Tongue (tissue), 2 donors: ENCODE measurements around the gene SREBF1. TPM values are rescaled to one million over a fixed set of nuclear protein-coding genes. Genes with fewer than 3 reads are reported as not detected.
A peak's percentile ranks its signal among the peaks of the same experiment; 100 is the strongest.

Source experiments
- DNase-seq: peaks from one replicate; pipeline ENCODE4 v3.0.0-alpha.2; 2015
- total RNA-seq: library from RNA; depleted of rRNA; stranded (reverse); fragments of >200 nt; gene quantifications from one replicate; pipeline ENCODE4 v1.2.3, GENCODE V29; 2014

SREBF1 gene
- total RNA-seq, 1 donor from 2014 or later: 52.7 TPM

DNA sequence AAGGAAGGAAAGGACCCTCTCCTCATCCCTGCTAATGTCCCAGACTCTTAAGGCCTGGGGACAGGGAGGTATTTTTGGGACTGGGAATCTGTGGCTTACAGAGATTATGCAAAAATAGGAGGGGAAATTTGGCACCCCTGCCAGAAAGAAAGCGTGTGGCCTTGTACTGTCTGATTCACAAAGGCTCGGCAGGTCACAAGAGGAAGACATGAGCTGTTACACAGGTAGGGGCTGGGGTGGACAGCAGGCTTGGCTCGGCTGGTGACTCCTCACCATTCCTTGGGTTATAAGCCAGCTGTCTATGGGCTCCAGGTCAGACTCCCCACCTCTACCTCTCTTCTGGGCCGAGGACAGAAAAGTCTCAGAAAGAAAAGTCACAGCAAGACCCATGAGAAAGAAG, 20.7 kb upstream of the SREBF1 start:
- no peak for DNase-seq

DNA sequence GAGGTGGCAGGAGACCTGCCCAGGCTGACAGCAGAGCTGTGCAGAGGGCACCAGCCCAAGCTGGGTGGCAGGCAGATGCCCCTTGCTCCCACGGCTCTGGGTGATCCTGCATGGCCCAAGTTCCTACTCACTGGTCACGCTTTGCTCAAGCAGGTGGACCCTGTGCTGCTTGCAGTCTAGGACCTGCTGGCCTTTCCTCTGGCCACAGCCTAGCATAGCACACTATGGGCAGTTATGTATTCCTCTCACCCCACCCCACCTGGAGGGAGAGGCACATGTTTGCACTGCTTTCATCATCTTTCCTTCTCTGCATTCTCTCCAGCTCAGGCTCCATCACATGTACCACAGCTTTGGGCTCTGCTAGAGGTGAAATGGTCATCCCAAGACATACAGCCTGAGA, 19.6 kb upstream of the SREBF1 start:
- no peak for DNase-seq

DNA sequence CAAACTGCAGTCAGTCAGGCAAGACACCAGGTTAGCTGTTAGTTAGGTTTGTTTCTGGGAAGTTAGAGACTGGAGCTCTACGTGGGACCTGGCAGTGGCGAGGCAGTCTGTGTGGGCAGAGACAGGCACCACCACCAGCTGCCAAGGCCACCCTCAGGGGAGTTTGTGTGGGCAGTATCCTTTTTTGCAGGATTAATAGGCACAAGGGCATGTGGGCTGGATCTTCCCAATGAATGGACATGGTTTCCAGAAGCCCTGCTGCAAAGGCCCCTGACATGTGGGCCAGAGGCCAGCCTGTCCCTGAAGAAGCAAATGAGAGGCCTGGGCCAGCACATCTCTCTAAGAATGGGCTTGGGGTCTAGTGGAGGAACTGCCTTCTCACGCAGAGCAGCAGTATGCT, 19.2 kb upstream of the SREBF1 start:
- no peak for DNase-seq

DNA sequence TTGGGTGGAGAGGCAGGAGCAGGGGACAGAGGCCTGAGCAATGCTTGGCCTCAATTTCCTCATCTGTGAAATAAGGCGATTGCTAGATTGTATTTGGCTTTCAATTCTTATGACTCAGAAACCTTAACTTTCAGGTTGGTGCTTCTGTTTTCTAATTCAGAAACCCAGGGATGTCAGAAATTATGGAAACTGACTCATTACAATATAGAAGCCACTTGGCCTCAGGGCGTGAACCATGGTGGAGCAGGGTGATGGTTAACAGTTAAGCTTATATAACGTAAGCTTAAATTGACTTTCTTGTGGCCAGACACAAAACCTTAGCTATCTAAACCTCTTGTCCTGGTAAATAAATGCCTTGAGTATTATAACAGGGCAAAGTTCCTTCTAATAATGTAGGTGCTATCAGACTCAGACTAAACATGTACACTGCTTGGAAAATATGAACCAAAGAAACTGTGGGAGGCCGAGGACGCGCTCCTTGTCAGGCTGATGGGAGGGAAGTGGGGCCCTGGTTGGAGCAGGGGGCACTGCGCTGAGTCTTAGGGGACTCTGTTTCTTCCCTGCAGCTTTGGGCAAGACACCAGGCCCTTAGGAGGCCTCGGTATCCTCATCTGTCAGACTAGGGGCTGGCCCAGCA, 17.1 kb upstream of the SREBF1 start:
- no peak for DNase-seq

DNA sequence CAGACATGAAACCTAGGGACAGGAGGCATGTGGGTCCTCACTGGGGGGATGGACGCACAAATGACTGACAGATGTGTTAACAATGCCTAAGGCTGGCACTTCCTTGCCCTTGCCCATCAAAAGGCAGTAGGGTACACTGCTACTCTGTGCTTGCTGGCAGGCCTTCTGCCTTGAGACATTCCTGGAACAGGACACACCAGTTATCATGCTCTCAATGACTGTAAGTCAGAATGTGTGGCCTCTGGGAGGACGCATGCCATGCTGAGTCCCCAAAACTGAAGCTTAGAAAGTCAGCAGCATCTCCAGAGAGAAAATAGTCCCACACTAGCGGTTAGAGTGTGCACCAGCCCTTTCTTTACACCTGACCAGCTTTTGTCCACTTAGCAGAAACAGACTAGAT, 16.1 kb upstream of the SREBF1 start:
- DNase-seq: no peak

DNA sequence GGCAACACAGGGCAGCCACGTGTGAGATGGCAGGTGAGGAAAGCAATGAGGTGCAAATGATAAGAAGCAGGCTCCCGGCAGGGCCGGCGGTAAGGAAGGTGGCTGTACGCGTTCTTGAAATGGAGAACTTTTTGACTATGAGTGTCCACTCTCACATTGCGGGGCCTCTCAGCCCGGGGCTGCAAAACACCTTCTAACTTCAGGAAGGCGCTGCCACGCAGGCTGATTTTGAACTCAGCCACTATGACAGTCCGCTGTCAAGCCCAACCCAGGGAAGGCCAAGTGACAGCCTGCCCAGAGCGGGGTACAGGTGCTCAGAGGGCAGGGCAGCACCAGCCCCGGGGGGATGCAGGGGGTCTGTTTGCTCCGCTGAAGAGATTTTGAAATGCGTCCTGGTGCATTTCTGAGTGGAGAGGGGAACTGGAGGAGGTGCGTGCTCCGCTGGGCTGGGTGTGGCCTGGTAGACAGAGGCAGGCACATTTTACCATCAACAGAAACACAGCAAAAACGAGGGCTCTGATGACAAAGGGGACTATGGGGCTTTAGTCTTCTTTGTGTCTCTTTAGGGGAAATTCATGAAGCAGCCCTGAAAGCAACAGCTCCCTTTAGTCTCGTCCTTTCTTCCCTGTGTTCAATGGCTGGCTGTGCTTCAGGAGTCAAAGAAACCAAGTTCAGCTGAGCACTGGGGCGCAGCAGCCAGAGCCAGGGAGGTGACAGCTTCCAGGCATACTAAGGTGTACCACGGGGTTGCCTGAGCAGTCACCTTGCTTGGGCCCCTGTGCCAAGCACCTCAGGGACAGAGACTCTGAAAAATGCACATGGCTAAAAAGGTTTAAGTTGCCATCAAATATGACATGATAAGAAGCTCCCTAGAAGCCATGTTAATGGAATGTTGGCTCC, 14.6 kb upstream of the SREBF1 start:
- no peak for DNase-seq

DNA sequence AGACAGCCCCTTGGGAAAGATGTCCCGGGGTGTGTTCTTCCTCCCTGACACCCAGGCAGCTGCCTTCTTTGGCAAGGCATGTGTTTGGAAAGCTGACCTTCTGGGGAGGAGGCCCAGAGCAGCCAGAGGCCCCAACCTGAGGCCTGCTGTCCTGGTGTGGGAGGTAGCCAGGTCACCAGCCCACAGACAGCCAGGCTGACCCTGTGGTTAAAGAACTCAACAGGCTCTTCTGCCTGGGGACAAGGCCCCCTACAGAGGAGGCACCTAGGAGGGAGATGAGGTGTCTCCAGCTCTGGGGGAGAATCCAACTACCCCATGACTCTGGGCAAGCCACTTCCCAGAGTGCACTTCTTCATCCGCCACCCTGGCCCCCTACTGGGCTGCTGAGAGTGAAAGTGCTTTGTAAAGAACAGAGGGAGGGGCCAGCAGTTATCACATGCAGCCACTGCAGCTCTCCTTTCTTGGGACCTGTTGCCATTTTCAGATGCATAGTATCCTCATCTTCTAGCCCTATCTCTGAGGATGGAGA, 13.1 kb upstream of the SREBF1 start:
- no peak for DNase-seq

DNA sequence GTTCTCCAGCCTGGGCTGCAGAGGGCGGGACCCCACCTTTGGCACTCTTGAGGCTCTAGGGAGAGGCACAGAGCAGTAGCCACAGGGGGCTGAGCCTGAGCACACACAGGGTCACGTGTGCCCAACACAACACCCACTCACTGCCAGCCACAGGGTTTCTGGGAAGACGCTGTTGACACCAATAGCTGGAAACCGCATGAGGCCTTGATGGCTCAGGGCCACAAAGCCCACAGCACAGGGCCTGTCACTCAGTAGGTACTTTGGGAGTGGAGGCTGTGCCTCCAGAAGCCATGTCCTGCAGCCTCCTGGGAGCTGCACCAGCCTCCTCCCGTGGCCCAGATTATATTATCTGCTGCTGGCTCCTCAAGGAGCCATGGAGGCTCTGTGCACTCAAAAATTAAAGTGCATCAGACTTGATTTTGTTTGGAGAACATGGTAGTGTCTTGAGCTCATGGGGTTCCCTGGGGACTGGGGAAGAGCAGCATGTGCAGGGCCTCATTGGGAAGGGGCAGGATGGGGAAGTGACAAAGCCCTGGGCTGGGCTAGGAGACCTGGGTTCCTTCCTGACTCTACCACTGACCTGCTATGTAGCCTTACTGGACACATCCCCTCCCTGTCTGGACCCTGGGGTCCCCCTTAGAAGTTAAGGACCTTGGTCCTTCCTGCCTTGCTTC, 12.5 kb upstream of the SREBF1 start:
- DNase-seq: no peak

DNA sequence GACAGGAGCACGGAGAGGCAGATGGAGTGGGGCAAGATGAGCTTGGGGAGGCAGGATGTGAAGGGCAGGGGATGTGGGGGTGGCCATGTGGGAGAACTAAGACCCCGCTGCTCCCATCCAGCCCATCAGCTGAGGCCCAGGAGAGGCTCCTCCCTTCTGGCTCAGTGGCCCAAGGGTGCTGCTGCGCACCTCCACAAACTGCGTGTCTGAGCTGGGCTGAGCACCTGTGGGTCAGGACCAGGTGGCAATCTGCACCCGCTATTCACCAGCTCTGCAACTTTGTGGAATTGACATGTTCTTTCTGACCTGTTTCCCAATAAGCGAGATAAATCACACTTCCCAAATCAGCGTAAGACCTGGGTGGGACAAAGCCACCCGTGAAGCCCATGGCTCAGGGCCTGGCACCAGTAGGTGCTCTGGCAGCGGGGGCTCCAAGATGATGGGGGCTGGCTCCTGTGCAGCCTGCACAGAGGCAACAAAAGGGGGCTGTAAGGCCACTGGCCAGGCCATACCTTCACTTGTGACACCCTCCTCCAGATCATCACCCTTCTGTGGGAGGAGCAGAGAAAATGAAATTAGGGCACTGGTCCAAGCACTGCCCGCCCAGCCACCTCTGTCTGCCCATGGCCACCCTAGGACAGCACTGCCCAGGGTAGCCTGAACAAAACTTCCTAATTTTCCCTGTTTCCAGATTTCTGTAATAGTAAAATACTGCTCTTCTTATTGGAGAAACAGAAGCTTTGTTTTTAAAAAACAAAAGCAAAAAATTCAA, 11.7 kb upstream of the SREBF1 start:
- DNase-seq: no peak

DNA sequence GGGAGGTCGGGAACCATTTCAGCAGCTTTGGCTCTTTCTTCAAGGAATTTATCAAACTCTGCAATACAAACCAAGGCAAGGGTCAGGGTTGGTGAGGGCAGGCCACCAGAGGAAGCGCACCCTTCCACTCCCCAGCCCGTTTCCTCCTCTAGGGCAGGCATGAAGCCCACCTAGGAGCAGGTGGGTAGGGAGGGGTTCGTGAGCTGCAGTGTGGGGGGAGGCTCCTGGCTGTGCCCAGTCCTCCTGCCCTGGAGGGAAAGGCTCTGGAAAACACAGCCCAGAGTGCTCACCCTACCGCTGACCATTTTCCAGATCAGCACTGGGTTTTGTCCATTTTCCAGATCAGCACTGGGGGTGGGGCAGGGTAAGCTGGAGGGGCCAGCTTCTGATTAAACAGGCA, 10.9 kb upstream of the SREBF1 start:
- no peak for DNase-seq

DNA sequence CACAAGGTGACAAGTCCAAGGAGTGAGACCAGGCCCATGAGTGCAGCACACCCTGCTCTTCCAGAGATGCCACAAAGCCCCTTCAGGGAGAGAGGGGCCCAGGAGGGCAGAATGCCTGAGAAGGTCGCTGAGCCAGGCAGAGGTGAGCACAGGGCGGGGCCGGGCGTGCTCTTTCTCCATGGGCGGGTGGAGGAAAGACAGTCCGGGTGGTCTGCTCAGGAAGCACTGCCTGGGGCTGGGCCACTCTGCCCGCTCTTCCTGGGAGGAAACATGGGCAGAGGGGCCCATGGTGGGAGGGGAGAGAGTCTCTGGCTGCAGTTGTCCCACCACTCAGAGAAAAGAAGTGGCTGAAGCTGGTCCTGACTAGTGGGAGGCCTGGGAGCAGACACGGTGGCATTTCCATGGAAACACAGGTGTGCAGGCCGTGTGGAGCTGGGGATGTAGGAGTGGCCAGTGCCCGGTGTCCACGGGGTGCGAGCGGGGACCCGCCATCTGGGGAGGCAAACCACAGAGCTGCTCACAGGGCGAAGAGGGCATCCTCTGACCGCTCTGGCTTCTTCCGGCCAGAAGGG, 10.4 kb upstream of the SREBF1 start:
- DNase-seq: no peak

DNA sequence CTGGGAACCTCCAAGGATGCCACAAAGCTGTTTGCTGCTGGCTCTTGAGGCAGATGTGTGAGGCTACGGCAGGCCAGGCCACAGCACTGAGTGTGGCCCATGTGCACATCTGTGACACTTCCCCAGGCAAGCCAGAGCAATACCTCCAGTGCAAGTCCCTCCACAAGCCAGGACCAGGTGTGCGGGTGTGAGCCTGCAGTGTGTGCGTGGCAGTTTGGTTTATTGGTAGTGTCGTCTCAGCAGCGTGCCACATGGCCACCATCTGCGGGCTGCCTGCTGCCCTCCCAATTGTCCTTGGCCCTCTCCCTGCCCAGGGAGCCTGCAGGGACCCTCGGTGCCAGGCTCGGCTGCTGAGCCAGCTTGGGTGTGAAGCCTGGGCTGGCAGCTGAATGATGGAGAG, 9.9 kb upstream of the SREBF1 start:
- DNase-seq: no peak

DNA sequence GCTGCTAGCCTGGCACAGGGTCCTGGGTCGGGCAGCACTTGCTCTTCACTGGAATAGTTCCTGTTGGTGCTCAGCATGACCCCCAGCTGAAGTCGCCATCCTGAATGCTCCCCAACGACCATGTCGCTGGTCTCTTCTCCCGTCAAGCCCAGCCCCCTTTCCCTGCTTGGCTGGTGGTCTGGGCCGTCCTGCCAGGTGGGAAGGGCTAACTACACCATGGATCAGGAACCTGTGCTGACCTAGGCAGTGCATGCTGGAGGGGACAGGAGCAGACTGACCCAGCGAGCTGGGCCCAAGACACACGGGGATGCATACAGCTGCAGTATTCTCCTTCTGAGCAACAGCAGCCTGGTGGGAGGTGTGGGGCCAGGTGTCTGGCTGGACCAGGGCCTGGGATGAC, 9.2 kb upstream of the SREBF1 start:
- DNase-seq: no peak

DNA sequence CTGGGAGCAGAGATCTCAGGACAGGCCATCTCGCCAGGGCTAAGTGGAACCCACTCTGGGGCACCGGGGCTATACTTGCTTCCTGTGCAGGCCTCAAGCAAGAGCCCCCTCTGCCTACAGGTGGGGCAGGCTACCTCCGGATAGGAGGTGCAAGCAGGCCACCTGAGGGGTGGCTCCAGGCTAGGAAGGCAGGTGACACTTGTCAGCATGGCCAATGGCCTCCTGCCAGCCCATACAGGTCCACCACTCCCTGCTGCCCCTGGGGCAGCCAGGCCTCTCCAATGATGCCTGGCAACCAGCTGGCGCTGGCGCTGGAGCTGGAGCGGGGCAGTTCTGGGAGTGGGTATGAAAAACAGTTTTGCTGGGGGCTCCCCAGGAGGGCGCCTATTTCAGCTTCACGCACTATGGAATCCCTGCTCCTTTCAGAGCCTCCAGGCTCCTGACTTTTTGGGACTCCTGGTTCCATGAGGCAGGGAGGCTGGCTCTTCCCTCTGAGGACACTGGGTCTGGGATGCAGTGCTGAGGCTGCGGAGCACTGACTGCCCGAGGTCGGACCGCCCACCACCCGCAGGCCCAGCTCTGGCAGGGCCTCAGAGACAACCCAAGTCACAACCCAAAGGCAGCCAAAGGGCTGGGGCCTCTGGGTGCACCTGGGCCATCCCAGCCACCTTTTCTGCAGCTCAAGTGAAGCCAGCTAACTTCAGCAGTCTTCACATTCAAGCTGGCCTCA, 8.4 kb upstream of the SREBF1 start:
- no peak for DNase-seq

DNA sequence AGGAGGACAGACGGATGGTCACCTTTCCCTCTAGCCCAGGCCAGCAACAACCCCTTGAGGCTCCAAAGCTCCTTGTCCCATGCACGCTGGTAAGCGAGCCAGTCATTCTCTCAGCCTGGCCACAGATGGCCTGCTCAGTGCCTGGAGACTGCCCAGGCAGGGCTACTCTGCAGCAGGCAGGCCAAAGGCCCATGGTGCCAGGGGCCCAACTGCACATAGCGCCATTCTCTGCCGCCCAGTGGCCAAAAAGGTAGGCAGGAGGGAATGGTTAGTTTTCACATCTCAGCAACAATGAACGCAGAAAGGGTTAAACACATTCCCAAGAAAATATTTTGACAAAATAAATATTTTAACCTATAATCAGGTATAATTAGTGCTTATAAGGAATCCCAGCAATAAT, 7.7 kb upstream of the SREBF1 start:
- no peak for DNase-seq

DNA sequence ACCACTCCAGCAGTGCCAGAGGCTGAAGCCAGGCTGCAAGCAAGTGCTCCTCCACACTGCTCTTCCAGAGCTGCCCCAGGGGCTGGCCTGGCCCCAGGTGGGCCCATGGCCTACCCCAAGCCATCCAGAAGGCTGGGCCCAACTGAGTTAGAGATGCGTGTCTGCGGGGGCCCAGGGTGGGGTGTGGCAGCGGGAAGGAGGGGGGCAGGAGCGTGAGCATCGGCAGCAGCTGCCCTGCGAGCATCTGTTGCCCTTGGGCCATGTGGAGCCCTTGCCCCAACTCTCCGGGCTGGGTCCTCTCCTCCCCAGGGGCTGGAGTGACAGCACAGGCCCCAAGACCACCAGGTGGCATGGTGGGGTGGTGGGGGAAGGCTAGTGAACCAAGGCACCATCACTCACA, 7.3 kb upstream of the SREBF1 start:
- DNase-seq: no peak

DNA sequence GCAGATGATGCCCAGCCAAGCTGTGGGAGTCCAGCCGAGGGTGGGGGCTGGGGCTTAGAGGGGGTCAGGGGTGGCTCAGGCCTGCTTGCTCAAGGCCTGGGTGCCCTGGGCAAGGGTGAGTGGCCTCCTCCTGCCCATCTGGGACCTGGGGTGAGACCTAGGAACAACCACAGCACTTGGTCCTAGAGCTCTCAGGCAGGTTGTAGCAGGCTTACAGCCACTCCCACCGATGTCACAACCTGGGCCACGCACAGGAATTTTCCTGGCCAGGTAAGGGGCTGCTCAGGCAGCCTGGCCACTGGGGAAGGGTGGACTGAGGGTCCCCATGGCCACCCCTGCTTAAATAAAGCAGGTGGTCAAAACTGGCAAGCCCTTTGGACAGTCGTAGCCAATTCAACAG, 6.3 kb upstream of the SREBF1 start:
- no peak for DNase-seq

DNA sequence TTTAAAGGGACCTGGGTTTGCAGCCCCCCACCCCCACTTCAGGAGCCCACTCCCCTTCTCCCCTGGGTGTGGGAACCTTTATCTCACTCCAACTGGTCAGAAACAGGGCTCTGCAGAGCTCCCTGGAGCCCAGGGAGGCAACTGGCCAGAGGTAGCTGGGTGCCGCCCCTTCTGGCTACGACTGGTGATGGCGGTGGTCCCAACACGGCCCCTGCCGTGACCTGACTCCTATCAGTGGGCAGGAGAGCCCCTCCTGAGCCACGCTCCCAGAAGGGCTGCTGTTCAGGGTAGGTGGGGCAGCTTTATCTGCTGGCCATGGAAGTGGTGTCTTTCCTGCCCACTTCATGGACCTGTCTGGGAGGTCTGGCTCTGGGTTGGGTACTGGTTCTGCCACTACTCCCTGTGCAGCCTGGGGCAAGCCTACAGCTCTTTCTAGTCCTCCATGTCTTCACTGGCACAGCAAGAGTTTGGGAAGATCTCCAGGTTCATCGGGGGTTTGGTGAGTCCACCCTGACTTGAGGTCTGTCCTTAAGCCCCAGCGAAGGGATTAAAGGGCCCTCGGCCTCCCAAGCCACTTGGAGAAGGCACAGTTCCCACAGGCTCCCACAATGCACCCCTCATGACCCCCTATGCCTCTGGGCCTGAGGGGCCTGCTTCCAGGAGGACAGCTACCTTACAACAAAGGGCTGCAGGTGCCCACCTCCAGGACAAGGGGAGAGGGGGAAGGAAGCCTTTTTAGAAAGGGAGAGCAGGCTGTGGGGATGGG, 5.5 kb upstream of the SREBF1 start:
- DNase-seq: no peak

DNA sequence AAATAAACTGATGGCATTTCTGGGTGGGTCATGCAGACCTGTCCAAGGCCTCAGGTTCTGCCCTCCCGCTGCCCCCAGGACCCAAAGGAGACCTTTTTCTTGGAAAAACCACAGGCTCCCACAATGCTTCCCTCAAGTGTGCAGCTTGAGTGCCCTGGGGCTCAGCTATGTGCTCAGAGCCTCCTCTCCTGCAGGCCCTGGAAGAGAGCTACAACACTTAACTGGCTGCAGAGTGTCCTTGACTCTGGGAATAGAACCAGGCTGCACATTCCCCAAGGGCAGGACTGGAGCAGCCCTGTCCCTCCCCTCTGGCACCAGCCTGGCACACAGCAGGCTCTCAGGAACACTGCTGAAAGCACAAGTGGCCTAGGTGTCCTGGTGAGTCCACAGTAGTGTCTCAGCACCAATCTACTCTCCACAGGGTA, 4.8 kb upstream of the SREBF1 start:
- peak; percentile 32 for DNase-seq
